B cell (primary cell): ENCODE measurements around the gene GJA9.
"Not testable (repeated sequence)": the region's sequence is repeated elsewhere in the genome, so short reads cannot be mapped to it uniquely, and the experiment has no call there.

Experiments used
- CTCF ChIP-seq: fragments of 200-600 bp; IDR thresholded peaks from one replicate; pipeline ENCODE4 v1.8.0; 2022; ENCODE audit warnings: antibody characterized with exemption, mild to moderate bottlenecking
- EZH2 ChIP-seq: IDR thresholded peaks from 2 replicates; pipeline ENCODE4 v1.6.1; 2012; ENCODE audit warnings: borderline replicate concordance, low read depth, mild to moderate bottlenecking, moderate library complexity, low read length; ENCODE audit not compliant: insufficient read depth, poor library complexity, severe bottlenecking

GRCh38 chr1:38914908-38915307 is 33.5 kb upstream of the GJA9 start:
- not testable (repeated sequence) for TF ChIP-seq EZH2, CTCF
